Femur (tissue), 1 donor: Measurements from ENCODE around the gene PRICKLE2.

Experiments
- DNase-seq: peaks from one replicate; pipeline ENCODE4 v3.0.0-alpha.2; 2017

The PRICKLE2 gene

GRCh38 chr3:64067506-64068346 is 157.5 kb downstream of the PRICKLE2 start:
- DNase-seq: no peak

GRCh38 chr3:64064804-64065203 is 160.5 kb downstream of the PRICKLE2 start:
- no peak for DNase-seq

DNA sequence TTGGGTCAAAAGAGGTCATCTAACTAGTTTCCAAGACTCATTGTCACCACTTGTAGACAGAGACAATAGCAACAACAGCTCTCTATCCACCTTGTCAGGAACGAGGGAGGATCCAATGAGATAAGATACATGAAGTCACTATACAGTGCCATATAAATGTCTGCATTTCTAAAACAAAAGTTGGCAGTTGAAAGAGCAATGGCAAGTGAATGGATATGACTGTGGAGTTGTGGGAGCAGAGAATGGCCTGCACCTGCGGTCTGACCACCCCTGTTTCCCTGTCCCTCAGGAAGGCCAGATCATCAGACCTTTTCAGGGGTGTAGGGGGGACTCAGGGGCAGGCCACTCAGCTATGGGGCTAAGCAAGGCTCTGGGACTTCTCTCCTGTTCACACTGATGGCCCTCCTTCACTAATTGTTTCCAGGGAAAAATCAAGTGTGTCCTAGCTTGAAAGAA is 161.3 kb downstream of the PRICKLE2 start:
- no peak for DNase-seq

DNA sequence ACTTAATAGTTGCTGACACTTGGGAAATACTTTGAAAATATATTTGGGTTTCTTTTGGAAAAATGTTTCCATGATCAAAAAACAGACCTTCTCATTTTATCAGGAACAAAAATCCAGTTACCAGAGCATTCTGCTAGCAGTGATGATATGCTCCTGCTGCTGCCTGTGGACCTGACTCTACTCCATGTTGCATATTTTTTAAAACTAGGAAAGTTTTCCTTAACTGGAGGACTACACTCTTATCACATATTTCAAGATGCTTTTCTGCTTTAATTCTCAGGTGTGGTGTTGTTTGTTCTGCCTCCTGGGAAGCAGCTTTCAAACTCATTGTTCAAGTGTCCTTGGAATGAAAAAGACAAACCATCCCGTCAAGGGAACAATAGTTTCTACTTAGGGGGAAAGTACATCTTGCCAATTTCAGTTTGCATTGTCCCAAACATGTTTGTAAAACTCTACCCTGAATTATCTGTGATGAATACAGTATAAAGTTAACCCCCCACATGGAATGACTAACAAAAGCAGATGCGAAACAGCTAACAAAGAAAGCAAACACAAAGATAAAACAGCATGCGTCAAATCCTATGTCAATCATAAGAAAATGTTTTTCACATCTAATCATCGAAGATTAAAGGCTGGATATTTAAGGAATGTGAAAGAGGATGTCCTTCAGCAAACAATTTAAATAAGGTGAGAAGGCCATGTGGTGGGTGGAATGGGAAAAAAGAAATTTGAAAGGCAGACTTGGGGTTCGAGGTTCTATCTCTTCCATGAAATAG is 161.9 kb downstream of the PRICKLE2 start:
- DNase-seq: no peak

GRCh38 chr3:64061628-64062027 is 163.6 kb downstream of the PRICKLE2 start:
- DNase-seq: no peak

- no peak for DNase-seq
These were observed 165.6 kb downstream of the PRICKLE2 start for GRCh38 chr3:64059484-64060175.

- DNase-seq: no peak
These were observed 166.7 kb downstream of the PRICKLE2 start for GRCh38 chr3:64058566-64058965.

DNA sequence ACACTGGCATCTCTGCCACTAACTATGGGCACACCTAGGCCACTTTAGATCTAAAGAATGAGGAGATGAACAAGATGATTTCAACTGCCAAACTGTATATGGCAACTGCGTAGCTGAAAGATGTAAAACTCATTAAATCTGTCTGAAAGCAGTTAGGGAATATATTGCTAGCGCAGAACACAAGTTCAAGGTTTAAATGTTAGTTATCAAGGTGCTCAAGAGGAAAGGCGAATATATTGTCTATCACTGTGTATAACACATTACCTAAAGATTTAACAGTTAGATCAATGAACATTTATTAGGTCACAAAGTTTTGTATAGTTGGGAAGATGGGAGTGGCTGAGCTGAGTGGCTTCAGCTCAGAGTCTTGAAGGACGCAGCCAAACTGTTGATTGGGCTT is 168.0 kb downstream of the PRICKLE2 start:
- DNase-seq: no peak

DNA sequence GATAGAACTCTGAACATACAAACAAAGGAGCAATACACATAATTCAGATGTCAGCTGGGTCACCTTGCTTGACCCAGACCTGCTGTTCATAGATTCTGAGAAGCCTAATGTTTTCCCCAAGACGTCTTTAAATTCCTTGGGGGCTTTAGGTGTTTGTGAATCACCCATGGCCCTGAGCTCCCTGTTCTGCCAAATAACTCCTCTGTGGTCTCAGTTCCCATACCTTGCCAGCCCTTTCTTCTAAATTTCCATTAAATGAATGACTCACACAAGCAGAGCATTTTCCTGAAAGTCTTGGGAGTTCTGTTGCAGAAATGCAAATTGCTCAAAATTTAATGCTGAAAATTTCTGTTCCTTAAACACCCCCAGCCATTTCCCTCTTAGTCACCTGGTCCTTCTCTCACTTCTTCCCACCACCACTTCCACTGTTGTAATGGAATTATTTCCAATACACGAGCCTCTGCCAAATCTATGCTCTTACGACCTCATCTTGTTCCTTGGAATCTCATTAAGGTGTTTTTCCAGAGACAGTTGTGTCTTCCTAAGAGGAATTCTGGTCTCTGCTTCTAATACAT is 168.6 kb downstream of the PRICKLE2 start:
- no peak for DNase-seq

- no peak for DNase-seq
These were observed 170.2 kb downstream of the PRICKLE2 start for GRCh38 chr3:64055076-64055475.

DNA sequence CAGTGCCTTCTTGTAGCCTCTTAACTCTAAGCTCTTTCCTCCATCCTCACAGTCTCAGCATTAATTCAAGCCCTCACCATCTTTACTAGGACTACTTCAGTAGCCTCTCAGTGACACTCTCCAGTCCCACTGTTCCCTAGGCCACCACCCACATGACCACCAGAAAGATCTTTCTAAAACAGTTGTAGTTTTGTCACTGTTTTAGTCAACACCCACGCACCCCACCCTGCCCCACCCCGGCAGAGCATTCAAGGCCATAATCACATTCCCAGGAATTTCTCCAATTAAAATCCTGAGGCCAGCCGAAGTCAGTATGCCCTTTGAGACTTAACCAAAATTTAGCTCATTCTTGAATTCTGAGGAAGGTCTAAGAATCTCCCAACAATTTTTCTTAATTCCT is 170.8 kb downstream of the PRICKLE2 start:
- DNase-seq: no peak

DNA sequence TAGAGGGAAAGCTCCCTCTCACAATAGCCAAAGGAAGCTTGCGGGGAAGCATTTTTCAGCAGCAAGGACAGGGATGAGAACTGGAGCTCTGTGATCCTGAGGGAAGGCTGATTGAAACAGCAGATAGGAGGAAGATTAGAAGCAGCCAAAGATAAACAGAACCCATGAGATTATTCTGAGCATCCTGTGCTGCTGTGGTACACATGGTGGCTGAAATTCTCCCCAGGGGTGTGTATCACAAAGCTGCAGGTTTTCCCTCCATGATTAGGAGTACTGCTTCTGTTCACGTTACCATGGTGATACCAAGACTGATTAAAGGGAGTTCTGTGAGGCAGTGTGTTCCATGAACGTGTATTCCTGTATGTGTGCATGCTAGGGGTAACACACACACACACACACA is 171.7 kb downstream of the PRICKLE2 start:
- no peak for DNase-seq

DNA sequence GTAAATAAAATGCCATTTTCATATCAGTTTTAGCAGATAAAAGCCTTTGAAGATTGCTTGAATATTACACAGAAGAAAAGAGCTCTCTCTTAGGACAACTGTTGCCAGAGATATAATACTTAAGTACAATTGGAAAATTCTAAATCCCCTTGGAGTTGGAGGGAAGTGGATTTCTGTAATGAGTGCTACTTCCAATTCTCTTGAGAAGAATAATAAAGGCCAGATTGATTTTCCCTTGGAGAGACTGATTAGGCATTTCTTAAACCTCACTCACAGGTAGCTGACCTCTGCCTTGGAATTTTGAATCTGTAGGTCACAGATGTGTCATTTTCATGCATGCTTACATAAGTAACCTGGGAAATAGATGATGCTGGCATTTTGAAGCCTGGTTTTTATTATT is 172.1 kb downstream of the PRICKLE2 start:
- no peak for DNase-seq

DNA sequence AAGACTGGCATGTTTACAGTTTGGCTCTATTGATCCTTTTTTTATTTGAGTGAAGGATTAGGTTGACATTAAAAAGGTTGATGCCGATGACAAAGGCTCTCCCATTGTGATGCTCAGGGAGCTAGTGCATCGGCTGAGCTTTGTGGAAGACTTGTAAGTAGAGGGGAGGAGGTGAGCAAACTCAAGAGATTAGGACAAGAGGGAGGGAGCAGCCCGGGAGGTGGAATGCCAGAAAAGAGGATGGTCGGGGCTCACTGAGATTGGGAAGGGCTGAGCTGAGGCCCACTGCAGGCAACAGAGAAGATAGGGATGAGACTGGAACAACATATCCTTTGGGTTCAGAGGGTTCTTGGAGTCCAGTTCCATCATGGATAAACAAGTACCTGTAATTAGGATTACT is 175.4 kb downstream of the PRICKLE2 start:
- no peak for DNase-seq

GRCh38 chr3:64049136-64049535 is 176.1 kb downstream of the PRICKLE2 start:
- DNase-seq: no peak

GRCh38 chr3:64048631-64049061 is 176.6 kb downstream of the PRICKLE2 start:
- no peak for DNase-seq

- DNase-seq: no peak
These were observed 177.5 kb downstream of the PRICKLE2 start for GRCh38 chr3:64047787-64048186.

DNA sequence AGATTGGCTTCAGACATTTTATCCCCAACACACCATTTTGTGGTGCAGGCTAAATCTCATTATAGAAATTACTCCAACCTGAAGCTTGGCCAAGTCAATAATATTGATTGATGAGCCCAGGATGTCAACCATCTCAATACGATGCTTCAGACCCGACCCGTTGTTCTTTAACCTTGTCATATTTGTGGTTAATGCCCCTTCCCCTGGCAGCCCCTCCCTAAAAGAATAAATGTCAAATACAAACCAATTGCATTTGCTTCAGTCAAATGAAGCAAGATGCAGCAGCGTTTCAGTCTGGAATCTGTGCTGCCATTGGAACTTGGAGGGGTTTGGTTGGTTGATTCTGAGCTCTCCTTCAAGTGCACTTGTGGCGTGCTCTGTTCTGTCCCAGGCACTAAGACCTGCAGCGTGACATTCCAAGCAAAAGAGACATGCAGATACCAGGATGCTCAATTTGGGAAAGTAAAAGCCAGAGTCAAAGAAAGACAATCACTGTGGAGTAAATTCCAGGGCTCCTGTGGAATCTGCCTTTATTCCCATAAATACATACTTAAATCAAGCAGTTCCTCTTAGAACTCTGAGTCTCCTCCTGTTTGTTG is 178.2 kb downstream of the PRICKLE2 start:
- no peak for DNase-seq

DNA sequence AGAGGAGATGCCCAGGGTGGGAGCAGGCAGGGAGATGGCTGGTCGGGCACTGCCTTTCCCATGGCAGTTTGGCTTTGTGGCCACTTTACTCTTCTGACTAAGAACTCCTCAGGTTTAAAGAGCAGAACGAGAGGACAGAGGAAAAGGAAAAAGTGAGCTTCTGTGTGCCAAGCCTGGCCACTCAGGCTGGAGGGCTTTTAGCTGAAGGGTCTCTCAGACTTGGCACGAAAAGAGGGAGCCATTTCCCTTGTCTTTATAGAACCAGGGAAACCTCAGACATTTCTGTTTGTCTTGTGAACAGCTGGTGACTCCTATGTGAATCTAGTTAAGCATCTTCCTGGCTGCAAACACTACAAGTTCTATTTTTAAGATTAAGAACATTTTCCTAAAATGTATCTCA is 178.7 kb downstream of the PRICKLE2 start:
- DNase-seq: no peak

DNA sequence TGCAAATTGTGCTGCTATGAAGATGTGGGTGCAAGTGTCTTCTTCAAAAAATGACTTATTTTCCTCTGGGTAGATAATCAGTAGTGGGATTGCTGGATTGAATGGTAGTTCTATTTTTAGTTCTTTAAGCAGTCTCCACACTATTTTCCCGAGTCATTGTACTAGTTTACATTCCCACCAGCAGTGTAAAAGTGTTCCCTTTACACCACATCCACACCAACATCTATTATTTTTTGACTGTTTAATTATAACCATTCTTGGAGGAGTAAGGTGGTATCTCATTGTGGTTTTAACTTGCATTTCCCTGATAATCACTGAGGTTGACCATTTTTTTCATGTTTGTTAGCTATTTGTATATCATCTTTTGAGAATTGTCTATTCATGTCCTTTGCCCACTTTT is 182.3 kb downstream of the PRICKLE2 start:
- DNase-seq: no peak
